Stimulated activated CD4-positive, alpha-beta T cell treated with anti-CD3 and anti-CD28 coated beads, TNF-alpha, amount 100 ng/mL, for 4 hours (primary cell): Measurements from ENCODE around the gene TMEM178B.
"Not testable (repeated sequence)": the region's sequence is repeated elsewhere in the genome, so short reads cannot be mapped to it uniquely, and the experiment has no call there.

Experiments
- DNase-seq, 3 experiments: peaks; one replicate each; pipeline ENCODE4 v3.0.0-alpha.2; 2020; ENCODE audit warnings: low read depth in 3 of 3

TMEM178B gene

GRCh38 chr7:141184532-141185190 lies 110.8 kb downstream of the TMEM178B start:
- no peak for DNase-seq

GRCh38 chr7:141185369-141185967 lies 111.6 kb downstream of the TMEM178B start:
- DNase-seq, result no peak

GRCh38 chr7:141189231-141189630 lies 115.4 kb downstream of the TMEM178B start:
- DNase-seq, result no peak

GRCh38 chr7:141190495-141190894 lies 116.6 kb downstream of the TMEM178B start:
- DNase-seq, result no peak

GRCh38 chr7:141191277-141191676 lies 117.4 kb downstream of the TMEM178B start:
- no peak for DNase-seq

GRCh38 chr7:141193066-141193465 lies 119.2 kb downstream of the TMEM178B start:
- no peak for DNase-seq

GRCh38 chr7:141195722-141196121 lies 121.9 kb downstream of the TMEM178B start:
- not testable (repeated sequence) for DNase-seq

- no peak for DNase-seq
Measured at GRCh38 chr7:141198194-141198958, 124.5 kb downstream of the TMEM178B start.

- DNase-seq, result no peak
Measured at GRCh38 chr7:141200191-141201108, 126.6 kb downstream of the TMEM178B start.

- no peak for DNase-seq
Measured at GRCh38 chr7:141201145-141201885, 127.5 kb downstream of the TMEM178B start.

GRCh38 chr7:141202535-141202934 lies 128.7 kb downstream of the TMEM178B start:
- no peak for DNase-seq

GRCh38 chr7:141203177-141203576 lies 129.3 kb downstream of the TMEM178B start:
- DNase-seq, result no peak

- DNase-seq, result no peak
Measured at GRCh38 chr7:141203586-141203985, 129.7 kb downstream of the TMEM178B start.

- no peak for DNase-seq
Measured at GRCh38 chr7:141207661-141208060, 133.8 kb downstream of the TMEM178B start.

- no peak for DNase-seq
Measured at GRCh38 chr7:141208539-141208938, 134.7 kb downstream of the TMEM178B start.

GRCh38 chr7:141209454-141209853 lies 135.6 kb downstream of the TMEM178B start:
- DNase-seq, result no peak

GRCh38 chr7:141210862-141211261 lies 137.0 kb downstream of the TMEM178B start:
- DNase-seq, result no peak

- no peak for DNase-seq
Measured at GRCh38 chr7:141213226-141213625, 139.4 kb downstream of the TMEM178B start.

- DNase-seq, result no peak
Measured at GRCh38 chr7:141217938-141218337, 144.1 kb downstream of the TMEM178B start.

- DNase-seq, result no peak
Measured at GRCh38 chr7:141218941-141219340, 145.1 kb downstream of the TMEM178B start.

- DNase-seq, result no peak
Measured at GRCh38 chr7:141220263-141220880, 146.5 kb downstream of the TMEM178B start.
